ENCODE results near the gene MGRN1. TPM values are rescaled to one million over a fixed set of nuclear protein-coding genes. Genes with fewer than 3 reads are reported as not detected.

MGRN1 gene
- total and polyA plus RNA-seq, 4 donors: 29.5 to 112 (median 47.0) TPM

GRCh38 chr16:4631444-4631843 is 6.8 kb downstream of the MGRN1 start:
- no peak overlapping the region for H3K9ac ChIP-seq (ENCODE audit: insufficient read depth in 1 of 2, low read length in 2 of 2)
- H3K4me3 ChIP-seq: no peak overlapping the region
- ATAC-seq (ENCODE audit: insufficient read depth, low FRiP score): no peak
- WGBS, 2 donors: 100% methylated on average over 1 of the region's 1 CpG
- H3K9me3 ChIP-seq (ENCODE audit: control insufficient read depth in 4 of 4, insufficient read depth in 3 of 4, low read length in 3 of 4): peaks cover 0 to 9% (median 0%) of the 10 kb centered on the region in 4 donors
- TF ChIP-seq CTCF (IDR thresholded peaks at IDR 0.05; ENCODE audit: control extremely low read depth, extremely low read depth): no peak
- no peak for DNase-seq
- H3K4me1 ChIP-seq (ENCODE audit: control insufficient read depth in 5 of 5, insufficient read depth in 5 of 5, low read length in 5 of 5): peaks cover 0 to 4% (median 3%) of the 10 kb centered on the region in 5 donors
- H3K27me3 ChIP-seq (ENCODE audit: control insufficient read depth in 3 of 3, insufficient read depth in 3 of 3, low read length in 2 of 3): no peaks in the 10 kb centered on the region
- H3K27ac ChIP-seq (ENCODE audit: low read depth in 1 of 2, low read length in 1 of 2): no peak overlapping the region
- peaks cover 0 to 6% (median 5%) of the 10 kb centered on the region in 4 donors for H3K36me3 ChIP-seq (ENCODE audit: control insufficient read depth in 4 of 4, insufficient read depth in 4 of 4, low read length in 4 of 4)

- no peak overlapping the region for H3K9ac ChIP-seq (ENCODE audit: insufficient read depth in 1 of 2, low read length in 2 of 2)
- H3K27ac ChIP-seq (ENCODE audit: low read depth in 1 of 2, low read length in 1 of 2): no peak overlapping the region
- H3K9me3 ChIP-seq (ENCODE audit: control insufficient read depth in 4 of 4, insufficient read depth in 3 of 4, low read length in 3 of 4): peaks cover 0 to 9% (median 0%) of the 10 kb centered on the region in 4 donors
- TF ChIP-seq CTCF (IDR thresholded peaks at IDR 0.05; ENCODE audit: control extremely low read depth, extremely low read depth): no peak
- no peak for ATAC-seq (ENCODE audit: insufficient read depth, low FRiP score)
- H3K27me3 ChIP-seq (ENCODE audit: control insufficient read depth in 3 of 3, insufficient read depth in 3 of 3, low read length in 2 of 3): no peaks in the 10 kb centered on the region
- no peak overlapping the region for H3K4me3 ChIP-seq
- WGBS, 2 donors: 92 to 96% methylated on average over 20 of the region's 20 CpGs
- peaks cover 0 to 9% (median 3%) of the 10 kb centered on the region in 4 donors for H3K36me3 ChIP-seq (ENCODE audit: control insufficient read depth in 4 of 4, insufficient read depth in 4 of 4, low read length in 4 of 4)
- no peaks in the 10 kb centered on the region for H3K4me1 ChIP-seq (ENCODE audit: control insufficient read depth in 5 of 5, insufficient read depth in 5 of 5, low read length in 5 of 5)
- DNase-seq: no peak
Measured at GRCh38 chr16:4633910-4634635, 9.4 kb downstream of the MGRN1 start.

DNA sequence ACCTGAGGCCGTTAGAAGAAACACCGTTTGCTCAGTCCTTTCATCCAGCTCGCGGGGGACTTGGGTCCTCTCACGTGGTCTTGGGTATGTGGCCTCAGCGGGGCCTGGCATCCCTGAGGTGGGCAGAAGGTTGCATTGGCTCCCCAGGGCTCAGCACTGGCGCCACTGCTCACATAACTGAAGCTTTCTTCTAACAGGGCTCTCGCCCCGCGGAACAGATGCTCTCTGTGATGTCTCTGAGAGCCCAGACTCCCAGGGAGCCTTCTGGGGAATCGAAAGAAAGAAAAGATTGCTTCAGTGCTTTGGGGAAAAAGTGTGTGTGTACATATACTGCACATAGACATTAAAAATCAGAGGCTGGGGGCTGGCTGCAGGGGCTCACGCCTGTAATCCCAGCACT is 10.1 kb downstream of the MGRN1 start:
- no peak for ATAC-seq (ENCODE audit: insufficient read depth, low FRiP score)

More for the DNA sequence above, 10.1 kb downstream of the MGRN1 start:
- H3K9me3 ChIP-seq (ENCODE audit: control insufficient read depth in 4 of 4, insufficient read depth in 3 of 4, low read length in 3 of 4): peaks cover 0 to 9% (median 0%) of the 10 kb centered on the region in 4 donors
- H3K36me3 ChIP-seq (ENCODE audit: control insufficient read depth in 4 of 4, insufficient read depth in 4 of 4, low read length in 4 of 4): peaks cover 0 to 10% (median 3%) of the 10 kb centered on the region in 4 donors
- H3K4me1 ChIP-seq (ENCODE audit: control insufficient read depth in 5 of 5, insufficient read depth in 5 of 5, low read length in 5 of 5): peaks cover 0 to 1% (median 0%) of the 10 kb centered on the region in 5 donors
- no peak overlapping the region for H3K9ac ChIP-seq (ENCODE audit: insufficient read depth in 1 of 2, low read length in 2 of 2)
- no peak for TF ChIP-seq CTCF (IDR thresholded peaks at IDR 0.05; ENCODE audit: control extremely low read depth, extremely low read depth)
- H3K27ac ChIP-seq (ENCODE audit: low read depth in 1 of 2, low read length in 1 of 2): no peak overlapping the region
- no peak for DNase-seq
- no peak overlapping the region for H3K4me3 ChIP-seq
- 93% methylated on average over 12 of the region's 12 CpGs for WGBS, 2 donors
- H3K27me3 ChIP-seq (ENCODE audit: control insufficient read depth in 3 of 3, insufficient read depth in 3 of 3, low read length in 2 of 3): no peaks in the 10 kb centered on the region
